ENCODE measurements around the gene HIF1AN.
"Not testable (repeated sequence)": the region's sequence is repeated elsewhere in the genome, so short reads cannot be mapped to it uniquely, and the experiment has no call there.

The HIF1AN gene

GRCh38 chr10:100570506-100570905, 34.8 kb downstream of the HIF1AN start:
- H3K27ac ChIP-seq, result no peak overlapping the region
- H3K4me1 ChIP-seq (ENCODE audit: control insufficient read depth in 1 of 2, insufficient read depth in 1 of 2, low read depth in 1 of 2, low read length in 1 of 2), result no peaks in the 10 kb centered on the region
- no peaks in the 10 kb centered on the region for H3K36me3 ChIP-seq
- H3K9me3 ChIP-seq, result no peaks in the 10 kb centered on the region
- no peak overlapping the region for H3K4me3 ChIP-seq (ENCODE audit: low read depth in 1 of 2, low read length in 1 of 2)
- no peak for TF ChIP-seq CTCF (IDR thresholded peaks at IDR 0.05)
- peaks cover 100% of the 10 kb centered on the region for H3K27me3 ChIP-seq

GRCh38 chr10:100571084-100571856, 35.5 kb downstream of the HIF1AN start:
- Histone ChIP-seq H3K4me1 (ENCODE audit: control insufficient read depth in 1 of 2, insufficient read depth in 1 of 2, low read depth in 1 of 2, low read length in 1 of 2) (no peaks in the 10 kb centered on the region), H3K36me3 (no peaks in the 10 kb centered on the region), H3K27ac (no peak overlapping the region), H3K9me3 (no peaks in the 10 kb centered on the region), H3K4me3 (ENCODE audit: low read depth in 1 of 2, low read length in 1 of 2) (no peak overlapping the region), H3K27me3 (peaks cover 100% of the 10 kb centered on the region)
- no peak for TF ChIP-seq CTCF (IDR thresholded peaks at IDR 0.05)

DNA sequence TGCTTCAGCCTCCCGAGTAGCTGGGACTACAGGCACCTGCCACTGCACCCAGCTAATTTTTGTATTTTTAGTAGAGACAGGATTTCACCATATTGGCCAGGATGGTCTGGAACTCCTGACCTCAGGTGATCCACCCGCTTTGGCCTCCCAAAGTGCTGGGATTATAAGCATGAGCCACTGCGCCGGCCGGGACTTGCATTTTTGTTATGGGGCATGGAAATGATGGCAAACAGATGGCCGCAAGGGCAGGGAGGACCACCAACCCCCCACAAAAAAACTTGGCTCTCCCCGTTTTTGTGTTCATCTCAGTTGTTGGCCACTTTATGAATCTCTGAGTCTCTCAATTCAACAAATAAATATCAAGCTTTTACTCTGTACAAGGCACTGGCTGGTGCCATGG, 39.4 kb downstream of the HIF1AN start:
- not testable (repeated sequence) for H3K4me1 ChIP-seq (ENCODE audit: control insufficient read depth in 1 of 2, insufficient read depth in 1 of 2, low read depth in 1 of 2, low read length in 1 of 2); H3K4me3 ChIP-seq (ENCODE audit: low read depth in 1 of 2, low read length in 1 of 2); H3K36me3 ChIP-seq; H3K27ac ChIP-seq; H3K9me3 ChIP-seq
- H3K27me3 ChIP-seq, result peaks cover 100% of the 10 kb centered on the region

DNA sequence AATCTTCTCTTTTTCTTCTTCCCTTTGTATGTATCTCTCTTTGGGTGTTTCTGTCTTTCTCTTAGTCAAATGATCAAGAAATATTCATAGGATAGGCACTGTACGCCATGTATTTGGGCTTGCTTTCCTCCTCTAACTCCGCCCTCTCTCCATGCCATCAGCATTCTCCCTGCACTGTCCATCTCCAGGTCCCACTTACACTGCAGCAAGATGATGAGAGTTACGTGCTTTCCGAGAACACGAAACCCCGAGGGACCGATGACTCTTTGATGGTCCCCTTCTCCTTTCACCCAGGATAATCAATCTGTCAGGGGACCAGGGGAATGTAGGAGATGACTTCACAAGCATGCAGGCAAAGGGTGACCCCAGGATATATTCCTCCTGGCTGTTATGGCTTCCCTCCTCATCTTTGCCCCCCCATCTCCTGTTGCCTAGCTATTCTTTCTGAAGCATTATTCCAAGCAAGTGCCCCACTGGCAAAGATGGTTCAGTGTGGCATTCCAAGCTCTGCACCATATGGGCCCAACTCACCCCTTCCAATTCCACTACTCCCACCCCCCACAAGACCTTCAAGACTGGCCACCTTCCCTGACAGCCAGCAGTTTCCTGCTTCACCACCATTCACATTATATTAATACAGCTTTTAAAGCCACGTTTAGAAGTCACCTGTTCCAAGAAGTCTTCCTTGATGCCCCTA, 40.0 kb downstream of the HIF1AN start:
- Histone ChIP-seq H3K4me1 (ENCODE audit: control insufficient read depth in 1 of 2, insufficient read depth in 1 of 2, low read depth in 1 of 2, low read length in 1 of 2) (no peaks in the 10 kb centered on the region), H3K9me3 (no peaks in the 10 kb centered on the region), H3K27ac (no peak overlapping the region), H3K27me3 (peaks cover 100% of the 10 kb centered on the region), H3K36me3 (no peaks in the 10 kb centered on the region), H3K4me3 (ENCODE audit: low read depth in 1 of 2, low read length in 1 of 2) (no peak overlapping the region)
- TF ChIP-seq CTCF (IDR thresholded peaks at IDR 0.05), result no peak

DNA sequence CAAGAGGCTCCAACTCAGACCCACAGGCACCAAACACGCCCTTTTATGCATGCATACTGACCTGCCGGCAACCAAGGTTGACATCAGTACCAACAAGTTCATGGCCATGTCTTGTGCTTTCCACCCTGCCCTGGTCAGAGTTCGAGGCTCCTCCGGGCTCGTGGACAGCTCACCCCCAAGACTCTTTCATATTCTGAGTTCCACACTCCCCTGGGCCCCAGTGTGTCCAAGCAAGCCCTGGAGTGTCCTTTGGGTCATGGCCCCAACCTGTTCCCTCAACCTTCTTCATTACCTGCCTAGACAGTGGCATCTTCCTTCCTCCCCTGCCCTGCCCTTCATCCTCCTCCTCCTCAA, 40.5 kb downstream of the HIF1AN start:
- H3K27ac ChIP-seq, result no peak overlapping the region
- no peak overlapping the region for H3K4me3 ChIP-seq (ENCODE audit: low read depth in 1 of 2, low read length in 1 of 2)
- no peak for TF ChIP-seq CTCF (IDR thresholded peaks at IDR 0.05)
- no peaks in the 10 kb centered on the region for H3K36me3 ChIP-seq
- no peaks in the 10 kb centered on the region for H3K9me3 ChIP-seq
- H3K27me3 ChIP-seq, result peaks cover 98% of the 10 kb centered on the region
- no peaks in the 10 kb centered on the region for H3K4me1 ChIP-seq (ENCODE audit: control insufficient read depth in 1 of 2, insufficient read depth in 1 of 2, low read depth in 1 of 2, low read length in 1 of 2)
